GM11168 (cell line): ENCODE data around the gene PINLYP.
"Not testable (repeated sequence)": the region's sequence is repeated elsewhere in the genome, so short reads cannot be mapped to it uniquely, and the experiment has no call there.

Experiments used
- in situ Hi-C: fragments of 300-500 bp; cut with MboI; formaldehyde crosslinking; loops from one replicate; pipeline ENCODE4 v1.12.0; 2022; ENCODE audit warnings: low sequenced_read_pairs; ENCODE audit not compliant: unreplicated experiment

Gene PINLYP

GRCh38 chr19:43547926-43548325 is 27.7 kb upstream of the PINLYP start:
- in situ Hi-C loops = not testable (repeated sequence)

- in situ Hi-C loops = no loop called here
Observed at GRCh38 chr19:43548706-43549105, 26.9 kb upstream of the PINLYP start.

GRCh38 chr19:43551399-43552197 is 24.0 kb upstream of the PINLYP start:
- in situ Hi-C loops = no loop called here

- in situ Hi-C loops = no loop called here
Observed at GRCh38 chr19:43552198-43552450, 23.5 kb upstream of the PINLYP start.

GRCh38 chr19:43552616-43553015 is 23.0 kb upstream of the PINLYP start:
- in situ Hi-C loops = no loop called here

- in situ Hi-C loops = no loop called here
Observed at GRCh38 chr19:43553656-43554055, 21.9 kb upstream of the PINLYP start.

GRCh38 chr19:43554317-43554895 is 21.2 kb upstream of the PINLYP start:
- in situ Hi-C loops = no loop called here

GRCh38 chr19:43555185-43555770 is 20.3 kb upstream of the PINLYP start:
- in situ Hi-C loops = no loop called here

- in situ Hi-C loops = no loop called here
Observed at GRCh38 chr19:43560687-43561086, 14.9 kb upstream of the PINLYP start.

GRCh38 chr19:43561139-43561970 is 14.2 kb upstream of the PINLYP start:
- in situ Hi-C loops = no loop called here

GRCh38 chr19:43562226-43562697 is 13.3 kb upstream of the PINLYP start:
- in situ Hi-C loops = no loop called here

- in situ Hi-C loops = no loop called here
Observed at GRCh38 chr19:43562698-43563241, 12.8 kb upstream of the PINLYP start.

GRCh38 chr19:43563816-43564457 is 11.7 kb upstream of the PINLYP start:
- in situ Hi-C loops = no loop called here

GRCh38 chr19:43564800-43565199 is 10.8 kb upstream of the PINLYP start:
- in situ Hi-C loops = no loop called here

GRCh38 chr19:43569657-43570056 is 5.9 kb upstream of the PINLYP start:
- in situ Hi-C loops = no loop called here

GRCh38 chr19:43570174-43570791 is 5.3 kb upstream of the PINLYP start:
- in situ Hi-C loops = no loop called here

- in situ Hi-C loops = no loop called here
Observed at GRCh38 chr19:43572171-43572588, 3.4 kb upstream of the PINLYP start.

GRCh38 chr19:43574424-43575155 is 1.0 kb upstream of the PINLYP start:
- in situ Hi-C loops = no loop called here
